H1 (cell line): ENCODE data around the gene MGLL. TPM values are rescaled to one million over a fixed set of nuclear protein-coding genes. Genes with fewer than 3 reads are reported as not detected.

Source experiments
- CTCF ChIA-PET: fragments of 300-600 bp; sonication (Branson Sonifier 250); formaldehyde crosslinking; loops from one replicate; lab custom pipeline; 2021; ENCODE audit not compliant: partially characterized antibody; lab: Charles Lee
- POLR2A ChIA-PET: fragments of 300-600 bp; sonication (Branson Sonifier 250); formaldehyde crosslinking; loops from one replicate; lab custom pipeline; 2021; ENCODE audit warnings: inconsistent platforms; ENCODE audit not compliant: partially characterized antibody; lab: Charles Lee
- DNase-seq, 2 experiments: peaks; one replicate each; pipeline versions ENCODE4 v3.0.0 to v3.0.0-alpha.2; 2010 to 2022; ENCODE audit warnings: low spot score in 2 of 2, low read depth in 1 of 2, mixed read lengths in 1 of 2
- FAIRE-seq: peaks from 2 replicates; lab custom pipeline; 2011; peaks lifted over from hg19 to GRCh38; lab: Jason Lieb, UNC
- H2AFZ ChIP-seq: 2 replicates; pipeline ENCODE4 v1.8.1; 2012; ENCODE audit warnings: low read length, inconsistent platforms
- H2AK5ac ChIP-seq: 2 replicates; pipeline ENCODE4 v1.6.1; 2013; ENCODE audit warnings: low read depth, low read length
- H2BK120ac ChIP-seq: replicated peaks from 2 replicates; pipeline ENCODE3; 2013; ENCODE audit warnings: low read depth, low read length, inconsistent platforms
- H2BK12ac ChIP-seq: 2 replicates; pipeline ENCODE4 v1.6.1; 2013; ENCODE audit warnings: low read depth, low read length
- H2BK15ac ChIP-seq: 2 replicates; pipeline ENCODE4 v1.6.1; 2013; ENCODE audit warnings: low read length
- H2BK20ac ChIP-seq: 2 replicates; pipeline ENCODE4 v1.6.1; 2013; ENCODE audit warnings: low read length
- H2BK5ac ChIP-seq: 2 replicates; pipeline ENCODE4 v1.6.1; 2013; ENCODE audit warnings: low read depth, low read length
- H3K14ac ChIP-seq: 2 replicates; pipeline ENCODE4 v1.6.1; 2013; ENCODE audit warnings: inconsistent platforms; ENCODE audit not compliant: insufficient read length
- H3K18ac ChIP-seq: 2 replicates; pipeline ENCODE4 v1.6.1; 2013; ENCODE audit warnings: low read length; ENCODE audit errors: extremely low read depth
- H3K23ac ChIP-seq: 2 replicates; pipeline ENCODE4 v1.6.1; 2013; ENCODE audit warnings: inconsistent platforms; ENCODE audit not compliant: insufficient read length
- H3K23me2 ChIP-seq: 2 replicates; pipeline ENCODE4 v1.6.1; 2013; ENCODE audit warnings: low read depth, low read length
- H3K27ac ChIP-seq: 2 replicates; pipeline ENCODE4 v1.6.1; 2011; ENCODE audit warnings: low read depth, low read length, inconsistent platforms
- H3K27me3 ChIP-seq, 4 experiments: replicated peaks in 1 of 4; 1 replicate in 1 of 4; 2 replicates in 3 of 4; pipeline versions ENCODE4 v1.6.1 to v1.8.1; 2011 to 2013; ENCODE audit warnings: low read length in 3 of 4, mild to moderate bottlenecking in 3 of 4, inconsistent platforms in 2 of 4, mixed read lengths in 2 of 4, moderate library complexity in 1 of 4; ENCODE audit not compliant: control insufficient read depth in 3 of 4, insufficient read depth in 3 of 4; ENCODE audit errors: extremely low read depth in 1 of 4
- H3K36me3 ChIP-seq, 4 experiments: 2 replicates each; pipeline versions ENCODE4 v1.6.1 to v1.8.1; 2011 to 2013; ENCODE audit warnings: mild to moderate bottlenecking in 4 of 4, low read length in 3 of 4, moderate library complexity in 2 of 4, control low read depth in 1 of 4, inconsistent platforms in 1 of 4; ENCODE audit not compliant: insufficient read depth in 4 of 4, control insufficient read depth in 2 of 4
- H3K4ac ChIP-seq: replicated peaks from 2 replicates; pipeline ENCODE3; 2013; ENCODE audit warnings: low read length, low read depth, mixed read lengths, inconsistent platforms; ENCODE audit not compliant: insufficient read length
- H3K4me1 ChIP-seq, 4 experiments: replicated peaks in 1 of 4; 1 replicate in 1 of 4; 2 replicates in 3 of 4; pipeline versions ENCODE4 v1.6.1 to v1.8.1; 2011 to 2013; ENCODE audit warnings: low read length in 3 of 4, inconsistent platforms in 2 of 4, mixed read lengths in 1 of 4; ENCODE audit not compliant: insufficient read depth in 4 of 4, control insufficient read depth in 3 of 4
- H3K4me2 ChIP-seq, 2 experiments: 2 replicates each; pipeline versions ENCODE4 v1.6.1 to v1.8.1; 2011 to 2013; ENCODE audit warnings: low read depth in 2 of 2, low read length in 2 of 2, control low read depth in 1 of 2, inconsistent platforms in 1 of 2, mild to moderate bottlenecking in 1 of 2; ENCODE audit not compliant: insufficient read depth in 1 of 2
- H3K4me3 ChIP-seq, 4 experiments: fragments of 200-600, 300-600 bp in 1 of 4; sonication (generic), shearing (Covaris generic), sonication (Bioruptor Twin) in 1 of 4; 2 replicates each; pipeline versions ENCODE4 v1.5.1 to v1.8.1; 2011 to 2016; ENCODE audit warnings: low read length in 4 of 4, low read depth in 3 of 4, control low read depth in 2 of 4, inconsistent platforms in 2 of 4, mild to moderate bottlenecking in 2 of 4, mixed read lengths in 1 of 4, moderate library complexity in 1 of 4; ENCODE audit not compliant: insufficient read depth in 2 of 4; ENCODE audit errors: extremely low read depth in 1 of 4
- H3K56ac ChIP-seq: replicated peaks from 2 replicates; pipeline ENCODE3; 2013; ENCODE audit warnings: low read depth, mild to moderate bottlenecking, mixed read lengths, low read length, inconsistent platforms; ENCODE audit not compliant: insufficient read length
- H3K79me1 ChIP-seq: 2 replicates; pipeline ENCODE4 v1.6.1; 2013; ENCODE audit warnings: low read depth, low read length, control low read depth
- H3K79me2 ChIP-seq, 2 experiments: 2 replicates each; pipeline versions ENCODE4 v1.6.1 to v1.8.1; 2012 to 2013; ENCODE audit warnings: low read length in 2 of 2, mild to moderate bottlenecking in 2 of 2, inconsistent platforms in 1 of 2; ENCODE audit not compliant: insufficient read depth in 2 of 2, control insufficient read depth in 1 of 2
- H3K9ac ChIP-seq, 4 experiments: replicated peaks in 1 of 4; 1 replicate in 1 of 4; 2 replicates in 3 of 4; pipeline versions ENCODE4 v1.6.1 to v1.8.1; 2011 to 2013; ENCODE audit warnings: low read depth in 3 of 4, low read length in 3 of 4, control low read depth in 2 of 4, mild to moderate bottlenecking in 2 of 4, moderate library complexity in 2 of 4, inconsistent platforms in 1 of 4; ENCODE audit errors: extremely low read depth in 1 of 4
- H3K9me3 ChIP-seq, 2 experiments: 2 replicates each; pipeline versions ENCODE4 v1.6.1 to v1.8.1; 2012 to 2013; ENCODE audit warnings: mild to moderate bottlenecking in 2 of 2, moderate library complexity in 2 of 2, control low read depth in 1 of 2, inconsistent platforms in 1 of 2, low read depth in 1 of 2, low read length in 1 of 2, mixed read lengths in 1 of 2; ENCODE audit not compliant: insufficient read depth in 2 of 2
- H4K20me1 ChIP-seq, 2 experiments: replicated peaks in 1 of 2; 2 replicates each; pipeline versions ENCODE3 to v1.8.1; 2011 to 2013; ENCODE audit warnings: inconsistent platforms in 2 of 2, low read length in 2 of 2, mild to moderate bottlenecking in 1 of 2; ENCODE audit not compliant: insufficient read depth in 2 of 2, control insufficient read depth in 1 of 2
- H4K5ac ChIP-seq: 2 replicates; pipeline ENCODE4 v1.6.1; 2013; ENCODE audit warnings: low read length, low read depth, mixed read lengths, inconsistent platforms; ENCODE audit not compliant: insufficient read length
- H4K8ac ChIP-seq: 2 replicates; pipeline ENCODE4 v1.8.0; 2013; ENCODE audit warnings: mild to moderate bottlenecking, moderate library complexity, low read length, inconsistent platforms; ENCODE audit not compliant: insufficient read depth; ENCODE audit errors: extremely low read depth
- H4K91ac ChIP-seq: replicated peaks from 2 replicates; pipeline ENCODE3; 2013; ENCODE audit warnings: low read length, mixed read lengths, inconsistent platforms; ENCODE audit not compliant: insufficient read length
- CEBPB ChIP-seq: IDR thresholded peaks from 2 replicates; pipeline ENCODE4 v1.6.1; 2012; ENCODE audit warnings: low read depth, low read length
- GTF2F1 ChIP-seq: IDR thresholded peaks from 2 replicates; pipeline ENCODE4 v1.6.1; 2012; ENCODE audit warnings: low read depth, low read length, improper control_type of control experiment, borderline replicate concordance
- NRF1 ChIP-seq: IDR thresholded peaks from 2 replicates; pipeline ENCODE4 v1.6.1; 2011; ENCODE audit warnings: mild to moderate bottlenecking, low read depth, low read length, improper control_type of control experiment
- POLR2A ChIP-seq, 2 experiments: IDR thresholded peaks; 1 replicate in 1 of 2; 2 replicates in 1 of 2; pipeline ENCODE4 v1.6.1; 2011; ENCODE audit warnings: low read depth in 2 of 2, low read length in 2 of 2, mild to moderate bottlenecking in 2 of 2; ENCODE audit errors: control extremely low read depth in 1 of 2
- RNF2 ChIP-seq: fragments of 200-900, 300-1000 bp; sonication (generic); IDR thresholded peaks from 2 replicates; pipeline ENCODE4 v1.7.1; 2016; ENCODE audit warnings: borderline replicate concordance, low read depth, mild to moderate bottlenecking, antibody characterized with exemption, low read length; ENCODE audit not compliant: poor library complexity, severe bottlenecking; ENCODE audit errors: missing control alignments
- SAP30 ChIP-seq: fragments of 300-600 bp; sonication (generic); IDR thresholded peaks from 2 replicates; pipeline ENCODE4 v1.7.1; 2012; ENCODE audit warnings: low read length, moderate library complexity, mild to moderate bottlenecking, inconsistent platforms; ENCODE audit not compliant: insufficient read depth, insufficient replicate concordance
- SUZ12 ChIP-seq: fragments of 200-600 bp; sonication (generic); IDR thresholded peaks from 2 replicates; pipeline ENCODE4 v1.6.1; 2012; ENCODE audit warnings: mild to moderate bottlenecking, inconsistent platforms, low read length, moderate library complexity, mixed read lengths
- TEAD4 ChIP-seq: IDR thresholded peaks from 2 replicates; pipeline ENCODE4 v1.6.1; 2012; ENCODE audit warnings: low read depth, low read length, inconsistent platforms, mixed read lengths
- WGBS, 2 experiments: shearing (Covaris generic) in 1 of 2; methylation state at CpG; one replicate each; pipeline versions ENCODE4 v1.1.6 to v1.1.7; 2013 to 2015; ENCODE audit warnings: low lambda C conversion rate in 2 of 2, mixed read lengths in 2 of 2, inconsistent platforms in 1 of 2, low coverage in 1 of 2, missing lambda C conversion rate in 1 of 2; ENCODE audit not compliant: insufficient replicate concordance in 2 of 2, insufficient coverage in 1 of 2, insufficient read length in 1 of 2; ENCODE audit errors: extremely low coverage in 1 of 2, missing lambda C conversion rate in 1 of 2; 5-methylcytosine and 5-hydroxymethylcytosine counted together
- polyA plus RNA-seq, 7 experiments: library from polyadenylated mRNA; depleted of rRNA in 3 of 7; stranded (reverse) in 5 of 7; unstranded in 2 of 7; fragments of >200 nt in 5 of 7; fragments of 200-250 nt in 2 of 7; gene quantifications; 1 replicate in 5 of 7; 2 replicates in 1 of 7; 4 replicates in 1 of 7; pipeline versions ENCODE4 v1.2.1 to v1.2.3, GENCODE V29; 2011 to 2013; ENCODE audit warnings: missing spikeins in 2 of 7, mixed read lengths in 2 of 7
- total RNA-seq: library from RNA; stranded (reverse); fragmentation: NEBNext Ultra II Directional; extraction: Animal tissue kit (Norgen Biotek cat#: 25700); gene quantifications from 2 replicates; pipeline ENCODE4 v1.2.1, GENCODE V29; 2021
- TF ChIP-seq, protein P1 (sequence below), 3 experiments: IDR thresholded peaks; 1 replicate in 2 of 3; 2 replicates in 1 of 3; pipeline versions ENCODE4 v1.5.1 to v1.6.1; 2011; ENCODE audit warnings: low read length in 3 of 3, mild to moderate bottlenecking in 3 of 3, inconsistent platforms in 2 of 3, low read depth in 1 of 3, moderate library complexity in 1 of 3; ENCODE audit not compliant: insufficient read depth in 1 of 3; ENCODE audit errors: control extremely low read depth in 1 of 3

MGLL gene
- total and polyA plus RNA-seq, 2 of the 8 experiments (the other 6 are each of a cell fraction or from before 2014, with no cell fraction given): 0.05 to 0.34 TPM

DNA sequence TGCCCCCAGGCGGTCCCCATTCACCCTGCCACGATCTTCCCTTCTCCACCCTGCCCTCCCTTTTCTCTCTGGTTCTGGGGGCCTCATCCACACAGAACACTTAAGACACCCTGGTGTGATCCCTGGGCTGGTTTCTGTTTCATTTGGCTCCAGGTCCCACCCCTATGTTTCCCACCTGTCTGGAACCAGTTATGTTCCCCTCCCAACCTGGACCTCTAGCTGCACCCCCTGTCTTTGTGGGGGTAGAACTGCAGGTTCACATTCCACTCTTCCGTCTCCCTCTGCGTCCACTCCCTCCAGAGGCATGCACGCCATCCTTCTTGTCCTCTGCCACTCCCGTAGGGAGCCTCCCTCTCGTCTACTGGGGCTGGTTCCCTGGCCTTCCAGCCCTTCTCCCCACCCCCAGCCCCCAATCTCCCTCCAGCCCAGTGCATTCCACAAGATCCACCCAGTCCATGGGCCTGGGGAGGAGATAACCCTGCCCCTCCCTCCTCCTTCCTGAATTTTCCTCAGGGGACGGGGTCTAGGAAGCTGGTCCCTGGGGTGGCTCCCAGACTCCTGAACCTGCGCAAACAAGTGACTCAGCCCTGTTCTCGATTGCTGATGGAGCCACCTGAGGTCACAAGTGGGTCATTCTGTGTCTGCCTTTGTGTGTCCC is 75.8 kb downstream of the MGLL start:
- H3K27me3 ChIP-seq: no peaks in the 10 kb centered on the region
- FAIRE-seq (no peak), DNase-seq (no peak)
- H3K56ac ChIP-seq: no peak overlapping the region
- H3K23ac ChIP-seq: no peak overlapping the region
- H2BK20ac ChIP-seq: no peak overlapping the region
- no peaks in the 10 kb centered on the region for H3K36me3 ChIP-seq
- H3K9me3 ChIP-seq: no peaks in the 10 kb centered on the region
- H3K18ac ChIP-seq: no peak overlapping the region
- H3K27ac ChIP-seq: no peak overlapping the region
- POLR2A ChIA-PET: interaction anchor here (1.6 kb wide), 1 partner anchor 29 kb away, joined by 3 read pairs; no protein-coding TSS in a partner anchor
- H3K4me3 ChIP-seq: no peak overlapping the region
- H3K14ac ChIP-seq: no peak overlapping the region
- H3K79me1 ChIP-seq: no peaks in the 10 kb centered on the region
- H3K79me2 ChIP-seq: no peaks in the 10 kb centered on the region
- H2BK15ac ChIP-seq: no peak overlapping the region
- no peak overlapping the region for H3K4me2 ChIP-seq
- no peak overlapping the region for H3K9ac ChIP-seq
- H4K8ac ChIP-seq: no peak overlapping the region
- CTCF ChIA-PET: interaction anchor here (0.9 to 5.8 kb wide), 18 partner anchors 8 to 213 kb away, joined by 3 to 35 read pairs (median 6); no protein-coding TSS in a partner anchor
- 0 out of 2 replicates have a peak overlapping the region, but pooled peaks have one; percentile 9 for H2BK5ac ChIP-seq
- no peak overlapping the region for H3K4ac ChIP-seq
- no peak overlapping the region for H4K5ac ChIP-seq
- H2AFZ ChIP-seq: no peak overlapping the region
- H3K23me2 ChIP-seq: no peaks in the 10 kb centered on the region
- H4K20me1 ChIP-seq: no peaks in the 10 kb centered on the region
- H3K4me1 ChIP-seq: no peaks in the 10 kb centered on the region
- no peak overlapping the region for H4K91ac ChIP-seq
- no peak overlapping the region for H2BK12ac ChIP-seq
- 83% methylated on average over 9 of the region's 10 CpGs; no CpG with 5 or more reads in 1 of the 2 experiments for WGBS, 2 experiments
- no peak overlapping the region for H2BK120ac ChIP-seq
- H2AK5ac ChIP-seq: no peak overlapping the region
- TF ChIP-seq RNF2 (no peak), SUZ12 (no peak), SAP30 (no peak), POLR2A (IDR thresholded peaks at IDR 0.05; ENCODE audit: control extremely low read depth in 1 of 2, low read depth in 2 of 2, low read length in 2 of 2) (no peak), CEBPB (no peak), GTF2F1 (no peak), TEAD4 (0 out of 2 replicates have a peak, but pooled peaks have one; percentile 20), NRF1 (no peak)
- TF ChIP-seq, protein P1, sequence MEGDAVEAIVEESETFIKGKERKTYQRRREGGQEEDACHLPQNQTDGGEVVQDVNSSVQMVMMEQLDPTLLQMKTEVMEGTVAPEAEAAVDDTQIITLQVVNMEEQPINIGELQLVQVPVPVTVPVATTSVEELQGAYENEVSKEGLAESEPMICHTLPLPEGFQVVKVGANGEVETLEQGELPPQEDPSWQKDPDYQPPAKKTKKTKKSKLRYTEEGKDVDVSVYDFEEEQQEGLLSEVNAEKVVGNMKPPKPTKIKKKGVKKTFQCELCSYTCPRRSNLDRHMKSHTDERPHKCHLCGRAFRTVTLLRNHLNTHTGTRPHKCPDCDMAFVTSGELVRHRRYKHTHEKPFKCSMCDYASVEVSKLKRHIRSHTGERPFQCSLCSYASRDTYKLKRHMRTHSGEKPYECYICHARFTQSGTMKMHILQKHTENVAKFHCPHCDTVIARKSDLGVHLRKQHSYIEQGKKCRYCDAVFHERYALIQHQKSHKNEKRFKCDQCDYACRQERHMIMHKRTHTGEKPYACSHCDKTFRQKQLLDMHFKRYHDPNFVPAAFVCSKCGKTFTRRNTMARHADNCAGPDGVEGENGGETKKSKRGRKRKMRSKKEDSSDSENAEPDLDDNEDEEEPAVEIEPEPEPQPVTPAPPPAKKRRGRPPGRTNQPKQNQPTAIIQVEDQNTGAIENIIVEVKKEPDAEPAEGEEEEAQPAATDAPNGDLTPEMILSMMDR (IDR thresholded peaks at IDR 0.05; ENCODE audit: control extremely low read depth in 1 of 3, insufficient read depth in 1 of 3, low read depth in 1 of 3, low read length in 3 of 3): peak in 2 of 3 experiments; percentile 20 to 40; a peak in 1 of 4 replicates
